Measurements from ENCODE around the gene WDR37.

- no peak for TF ChIP-seq CTCF (IDR thresholded peaks at IDR 0.05; ENCODE audit: low read depth, low read length, poor library complexity, severe bottlenecking)
- no peak for TF ChIP-seq EZH2phosphoT487 (IDR thresholded peaks at IDR 0.05; ENCODE audit: borderline replicate concordance, low read length)
Measured at GRCh38 chr10:1133495-1134045, 77.4 kb downstream of the WDR37 start.

Data from DOHH2 (cell line).